HL-60 (cell line): ENCODE data around the gene PTCHD1.

ENCODE experiments used
- CTCF ChIP-seq: IDR thresholded peaks from one replicate; pipeline ENCODE4 v1.5.1; 2011; ENCODE audit warnings: low read length, control low read depth, inconsistent platforms; ENCODE audit not compliant: insufficient read depth
- POLR2AphosphoS5 ChIP-seq: IDR thresholded peaks from 2 replicates; pipeline ENCODE4 v1.6.1; 2012; ENCODE audit warnings: low read depth
- REST ChIP-seq: IDR thresholded peaks from 2 replicates; pipeline ENCODE4 v1.6.1; 2012; ENCODE audit warnings: low read depth; ENCODE audit not compliant: insufficient replicate concordance
- SPI1 ChIP-seq: IDR thresholded peaks from 2 replicates; pipeline ENCODE4 v1.6.1; 2012; ENCODE audit warnings: low read depth, mild to moderate bottlenecking, borderline replicate concordance

GRCh38 chrX:23331701-23332100, 2.9 kb upstream of the PTCHD1 start:
- TF ChIP-seq CTCF: no peak
- TF ChIP-seq POLR2AphosphoS5: no peak
- no peak for TF ChIP-seq SPI1
- TF ChIP-seq REST: no peak
